Gastroesophageal sphincter (tissue), 3 donors: ENCODE measurements around the gene MTA3.

Experiments
- EP300 ChIP-seq: sonication (generic); formaldehyde crosslinking; IDR thresholded peaks from one replicate; pipeline ENCODE4 v1.6.1; 2017; ENCODE audit warnings: antibody characterized with exemption, mild to moderate bottlenecking
- POLR2A ChIP-seq, 2 donors: fragments of 450-650 bp; IDR thresholded peaks; one replicate each; pipeline ENCODE4 v1.6.1; 2017; ENCODE audit warnings: antibody characterized with exemption in 2 of 2, mild to moderate bottlenecking in 2 of 2, moderate library complexity in 1 of 2
- POLR2AphosphoS5 ChIP-seq: sonication (generic); formaldehyde crosslinking; IDR thresholded peaks from one replicate; pipeline ENCODE4 v1.6.1; 2017; ENCODE audit warnings: antibody characterized with exemption
- TF ChIP-seq, protein P1 (sequence below), 4 experiments: fragments of 200-600 bp in 2 of 4; fragments of 450-650 bp in 2 of 4; sonication (generic) in 1 of 4; IDR thresholded peaks; one replicate each; pipeline ENCODE4 v1.5.1; 2017 to 2019; ENCODE audit warnings: antibody characterized with exemption in 4 of 4, mild to moderate bottlenecking in 2 of 4, moderate library complexity in 2 of 4

DNA sequence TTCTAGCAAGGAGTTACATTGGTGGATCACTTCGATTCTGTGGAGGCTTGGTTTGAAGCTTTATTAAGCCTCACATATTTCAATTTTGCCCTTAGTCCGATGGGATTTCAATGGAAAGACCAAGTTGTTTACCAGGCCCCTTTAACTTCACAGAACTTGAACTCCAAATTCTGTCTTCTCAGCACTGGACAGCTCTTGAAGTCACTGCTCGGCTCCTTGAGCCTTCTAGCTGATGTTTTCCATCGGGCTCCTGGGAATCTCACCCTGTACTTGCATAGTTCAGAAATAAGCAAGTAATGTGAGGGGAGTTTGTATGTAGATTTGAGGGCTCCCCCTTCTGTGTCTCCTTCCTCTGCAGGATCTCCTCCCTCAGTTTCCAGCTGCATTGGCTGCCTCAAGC lies 180.4 kb downstream of the MTA3 start:
- TF ChIP-seq POLR2A (IDR thresholded peaks at IDR 0.05) (no peak), EP300 (no peak), POLR2AphosphoS5 (no peak)
- TF ChIP-seq, protein P1, sequence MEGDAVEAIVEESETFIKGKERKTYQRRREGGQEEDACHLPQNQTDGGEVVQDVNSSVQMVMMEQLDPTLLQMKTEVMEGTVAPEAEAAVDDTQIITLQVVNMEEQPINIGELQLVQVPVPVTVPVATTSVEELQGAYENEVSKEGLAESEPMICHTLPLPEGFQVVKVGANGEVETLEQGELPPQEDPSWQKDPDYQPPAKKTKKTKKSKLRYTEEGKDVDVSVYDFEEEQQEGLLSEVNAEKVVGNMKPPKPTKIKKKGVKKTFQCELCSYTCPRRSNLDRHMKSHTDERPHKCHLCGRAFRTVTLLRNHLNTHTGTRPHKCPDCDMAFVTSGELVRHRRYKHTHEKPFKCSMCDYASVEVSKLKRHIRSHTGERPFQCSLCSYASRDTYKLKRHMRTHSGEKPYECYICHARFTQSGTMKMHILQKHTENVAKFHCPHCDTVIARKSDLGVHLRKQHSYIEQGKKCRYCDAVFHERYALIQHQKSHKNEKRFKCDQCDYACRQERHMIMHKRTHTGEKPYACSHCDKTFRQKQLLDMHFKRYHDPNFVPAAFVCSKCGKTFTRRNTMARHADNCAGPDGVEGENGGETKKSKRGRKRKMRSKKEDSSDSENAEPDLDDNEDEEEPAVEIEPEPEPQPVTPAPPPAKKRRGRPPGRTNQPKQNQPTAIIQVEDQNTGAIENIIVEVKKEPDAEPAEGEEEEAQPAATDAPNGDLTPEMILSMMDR (IDR thresholded peaks at IDR 0.05) = no peak
